Activated T-cell treated with anti-CD3 and anti-CD28 coated beads, Interleukin-2, amount 50 U/mL, for 1 hour (primary cell): ENCODE data around the gene PRIMPOL.
"Not testable (repeated sequence)": the region's sequence is repeated elsewhere in the genome, so short reads cannot be mapped to it uniquely, and the experiment has no call there.

ENCODE experiments used
- DNase-seq: peaks from one replicate; pipeline ENCODE4 v3.0.0-alpha.2; 2020

The PRIMPOL gene

GRCh38 chr4:184719407-184719806 lies 69.9 kb downstream of the PRIMPOL start:
- DNase-seq = no peak

- no peak for DNase-seq
These were observed 71.7 kb downstream of the PRIMPOL start for GRCh38 chr4:184721254-184721653.

- no peak for DNase-seq
These were observed 73.3 kb downstream of the PRIMPOL start for GRCh38 chr4:184722798-184723197.

GRCh38 chr4:184727430-184727829 lies 77.9 kb downstream of the PRIMPOL start:
- DNase-seq = no peak

- no peak for DNase-seq
These were observed 79.3 kb downstream of the PRIMPOL start for GRCh38 chr4:184728858-184729257.

GRCh38 chr4:184729946-184730345 lies 80.4 kb downstream of the PRIMPOL start:
- no peak for DNase-seq

GRCh38 chr4:184731056-184731455 lies 81.5 kb downstream of the PRIMPOL start:
- no peak for DNase-seq

GRCh38 chr4:184732126-184732525 lies 82.6 kb downstream of the PRIMPOL start:
- no peak for DNase-seq

GRCh38 chr4:184733654-184734524 lies 84.4 kb downstream of the PRIMPOL start, which contains the start of gene CENPU:
Gene CENPU (minus strand): TSS chr4:184734096. CDS start chr4:184734062, 34 bp downstream.
- DNase-seq = peak; percentile 95

- no peak for DNase-seq
These were observed 85.2 kb downstream of the PRIMPOL start for GRCh38 chr4:184734758-184735157.

- not testable (repeated sequence) for DNase-seq
These were observed 90.0 kb downstream of the PRIMPOL start for GRCh38 chr4:184739575-184739974.

GRCh38 chr4:184740980-184741391 lies 91.4 kb downstream of the PRIMPOL start:
- no peak for DNase-seq

- not testable (repeated sequence) for DNase-seq
These were observed 92.1 kb downstream of the PRIMPOL start for GRCh38 chr4:184741651-184742050.

GRCh38 chr4:184743650-184744049 lies 94.1 kb downstream of the PRIMPOL start:
- DNase-seq = no peak

GRCh38 chr4:184744236-184744635 lies 94.7 kb downstream of the PRIMPOL start:
- DNase-seq = no peak
